DND-41 (cell line): ENCODE data around the gene TMSB15B.

Experiments used
- EZH2 ChIP-seq: IDR thresholded peaks from 3 replicates; pipeline ENCODE4 v1.6.1; 2012; ENCODE audit warnings: borderline replicate concordance, low read depth, mild to moderate bottlenecking, moderate library complexity, low read length, inconsistent platforms; ENCODE audit not compliant: severe bottlenecking
- TF ChIP-seq, protein P1 (sequence below): IDR thresholded peaks from 2 replicates; pipeline ENCODE4 v1.5.1; 2012; ENCODE audit warnings: borderline replicate concordance, low read length, moderate library complexity, mild to moderate bottlenecking; ENCODE audit not compliant: poor library complexity, severe bottlenecking; ENCODE audit errors: extremely low read depth

DNA sequence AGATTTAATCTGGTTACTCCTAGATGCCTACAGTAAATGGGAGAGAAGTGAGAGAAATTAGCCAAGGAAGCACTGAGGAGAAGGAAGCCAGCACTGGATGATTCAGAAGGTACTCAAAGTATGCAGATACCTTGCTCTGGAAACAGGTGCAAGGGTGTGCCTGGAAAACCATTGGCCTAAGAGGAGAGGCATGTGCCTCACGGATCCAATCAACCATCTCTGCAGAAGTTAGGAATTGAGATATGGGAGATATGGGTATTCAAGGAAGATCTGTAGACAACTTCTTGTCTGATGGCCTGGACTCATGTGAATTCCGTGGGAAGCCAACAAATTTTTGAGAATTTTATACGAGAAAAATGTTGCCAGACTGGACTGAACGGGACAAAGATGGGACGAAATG is 46.4 kb downstream of the TMSB15B start:
- TF ChIP-seq, protein P1, sequence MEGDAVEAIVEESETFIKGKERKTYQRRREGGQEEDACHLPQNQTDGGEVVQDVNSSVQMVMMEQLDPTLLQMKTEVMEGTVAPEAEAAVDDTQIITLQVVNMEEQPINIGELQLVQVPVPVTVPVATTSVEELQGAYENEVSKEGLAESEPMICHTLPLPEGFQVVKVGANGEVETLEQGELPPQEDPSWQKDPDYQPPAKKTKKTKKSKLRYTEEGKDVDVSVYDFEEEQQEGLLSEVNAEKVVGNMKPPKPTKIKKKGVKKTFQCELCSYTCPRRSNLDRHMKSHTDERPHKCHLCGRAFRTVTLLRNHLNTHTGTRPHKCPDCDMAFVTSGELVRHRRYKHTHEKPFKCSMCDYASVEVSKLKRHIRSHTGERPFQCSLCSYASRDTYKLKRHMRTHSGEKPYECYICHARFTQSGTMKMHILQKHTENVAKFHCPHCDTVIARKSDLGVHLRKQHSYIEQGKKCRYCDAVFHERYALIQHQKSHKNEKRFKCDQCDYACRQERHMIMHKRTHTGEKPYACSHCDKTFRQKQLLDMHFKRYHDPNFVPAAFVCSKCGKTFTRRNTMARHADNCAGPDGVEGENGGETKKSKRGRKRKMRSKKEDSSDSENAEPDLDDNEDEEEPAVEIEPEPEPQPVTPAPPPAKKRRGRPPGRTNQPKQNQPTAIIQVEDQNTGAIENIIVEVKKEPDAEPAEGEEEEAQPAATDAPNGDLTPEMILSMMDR = no peak
- TF ChIP-seq EZH2 = no peak
